Measurements from ENCODE around the gene EIF5.

Gene EIF5

DNA sequence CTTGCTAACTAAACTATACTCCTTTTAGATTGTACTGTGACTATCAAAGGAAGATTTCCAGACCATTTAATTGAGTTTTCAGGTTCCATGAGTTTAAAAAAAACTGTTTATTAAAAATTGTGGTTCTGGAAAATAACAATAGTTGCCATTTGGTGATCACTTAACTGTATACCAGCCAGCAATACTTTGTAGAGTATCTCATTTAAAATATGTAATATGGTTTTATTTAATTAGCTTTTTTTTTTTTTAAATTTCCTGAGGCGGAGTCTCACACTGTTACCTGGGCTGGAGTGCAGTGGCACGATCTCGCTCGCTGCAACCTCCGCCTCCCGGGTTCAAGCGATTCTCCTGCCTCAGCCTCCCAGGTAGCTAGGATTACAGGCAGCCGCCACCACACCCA lies 58.5 kb downstream of the EIF5 start:
- TF ChIP-seq POLR2AphosphoS5 (IDR thresholded peaks at IDR 0.05; ENCODE audit: low read depth, low read length) (no peak), TAF1 (IDR thresholded peaks at IDR 0.05; ENCODE audit: borderline replicate concordance, low read depth, low read length) (no peak), POLR2A (IDR thresholded peaks at IDR 0.05; ENCODE audit: low read depth, low read length) (no peak)
- FAIRE-seq (no peak), DNase-seq (ENCODE audit: insufficient read length) (no peak)

DNA sequence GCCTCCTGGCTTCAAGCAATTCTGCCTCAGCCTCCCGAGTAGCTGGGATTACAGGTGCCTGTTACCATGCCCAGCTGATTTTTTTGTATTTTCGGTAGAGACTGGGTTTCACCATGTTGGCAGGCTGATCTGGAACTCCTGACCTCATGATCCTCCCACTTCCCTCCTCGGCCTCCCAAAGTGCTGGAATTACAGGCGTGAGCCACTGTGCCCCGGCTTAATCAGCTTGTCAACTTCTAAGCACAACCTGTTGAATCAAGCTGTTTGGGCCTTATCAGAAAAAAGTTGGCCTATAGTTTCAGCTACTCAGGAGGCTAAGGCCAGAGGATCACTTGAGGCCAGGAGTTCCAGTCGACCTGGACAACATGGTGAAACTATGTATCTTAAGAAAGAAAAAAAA lies 59.0 kb downstream of the EIF5 start:
- DNase-seq (ENCODE audit: insufficient read length) (no peak), FAIRE-seq (no peak)
- TF ChIP-seq TAF1 (IDR thresholded peaks at IDR 0.05; ENCODE audit: borderline replicate concordance, low read depth, low read length): no peak
- TF ChIP-seq POLR2AphosphoS5 (IDR thresholded peaks at IDR 0.05; ENCODE audit: low read depth, low read length): no peak
- no peak for TF ChIP-seq POLR2A (IDR thresholded peaks at IDR 0.05; ENCODE audit: low read depth, low read length)

DNA sequence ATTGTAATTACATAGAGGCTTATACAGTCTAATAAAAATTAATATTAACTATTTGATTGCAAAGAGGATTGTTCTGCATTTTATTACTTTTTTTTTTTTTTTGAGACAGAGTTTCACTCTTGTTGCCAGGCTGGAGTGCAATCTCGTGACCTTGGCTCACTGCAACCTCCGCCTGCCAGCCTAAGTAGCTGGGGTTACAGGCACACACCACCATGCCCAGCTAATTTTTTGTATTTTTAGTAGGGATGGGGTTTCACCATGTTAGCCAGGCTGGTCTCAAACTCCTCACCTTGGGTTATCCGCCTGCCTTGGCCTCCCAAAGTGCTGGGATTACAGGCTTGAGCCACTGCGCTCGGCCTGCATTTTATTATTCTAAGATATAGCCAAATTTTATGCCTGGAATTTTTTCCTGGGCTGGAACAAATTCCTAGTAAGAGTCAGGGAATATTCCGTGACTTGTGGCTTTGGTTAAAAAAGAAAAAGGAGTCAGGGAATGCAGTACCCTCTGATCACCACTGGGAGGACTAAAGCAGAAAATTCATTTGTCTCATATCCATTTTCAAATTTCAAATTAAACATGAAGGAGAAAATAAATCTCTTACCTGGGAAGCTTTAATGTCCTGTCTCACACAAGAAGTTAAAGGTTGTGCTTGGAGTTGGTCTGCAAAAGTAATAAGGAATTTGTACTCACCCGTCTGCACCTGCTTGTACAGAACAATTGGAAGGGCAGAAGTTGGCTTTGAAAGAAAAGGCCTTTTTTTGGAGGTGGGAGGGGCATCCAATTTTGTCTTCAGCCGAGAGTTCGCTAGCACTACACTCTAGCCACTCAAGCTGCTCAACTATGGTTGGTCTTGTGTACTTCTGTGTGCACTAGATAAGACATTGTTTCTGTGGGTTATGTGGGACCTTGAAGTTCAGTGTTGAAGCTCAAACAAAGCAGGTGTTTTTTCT lies 59.9 kb downstream of the EIF5 start:
- no peak for TF ChIP-seq POLR2A (IDR thresholded peaks at IDR 0.05; ENCODE audit: low read depth, low read length)
- no peak for TF ChIP-seq POLR2AphosphoS5 (IDR thresholded peaks at IDR 0.05; ENCODE audit: low read depth, low read length)
- TF ChIP-seq TAF1 (IDR thresholded peaks at IDR 0.05; ENCODE audit: borderline replicate concordance, low read depth, low read length): no peak
- no peak for DNase-seq (ENCODE audit: insufficient read length)
- no peak for FAIRE-seq
